ENCODE results near the gene SPPL2A.

SPPL2A gene

GRCh38 chr15:50786871-50787270 lies 21.4 kb upstream of the SPPL2A start:
- Histone ChIP-seq H3K27ac (ENCODE audit: low read length) (no peak overlapping the region), H2AFZ (ENCODE audit: low read depth, low read length) (no peak overlapping the region), H3K4me3 (ENCODE audit: low read depth in 1 of 2, low read length in 2 of 2) (no peak overlapping the region), H3K36me3 (ENCODE audit: insufficient read depth, low read length) (no peaks in the 10 kb centered on the region), H4K20me1 (ENCODE audit: insufficient read depth, low read length) (no peaks in the 10 kb centered on the region), H3K4me2 (ENCODE audit: insufficient read depth, low read length) (no peak overlapping the region), H3K9me3 (ENCODE audit: insufficient read depth, low read length, severe bottlenecking) (no peaks in the 10 kb centered on the region), H3K9ac (ENCODE audit: low read depth, low read length) (no peak overlapping the region), H3K4me1 (ENCODE audit: insufficient read depth, low read length) (no peaks in the 10 kb centered on the region), H3K27me3 (ENCODE audit: insufficient read depth, low read length, poor library complexity) (no peaks in the 10 kb centered on the region), H3K79me2 (ENCODE audit: insufficient read depth, low read length) (no peaks in the 10 kb centered on the region)
- DNase-seq (no peak), ATAC-seq (ENCODE audit: insufficient read depth, low read depth) (no peak)
- no peak for TF ChIP-seq EZH2 (IDR thresholded peaks at IDR 0.05; ENCODE audit: borderline replicate concordance, low read depth, low read length, severe bottlenecking)
- no peak for TF ChIP-seq CTCF (IDR thresholded peaks at IDR 0.05; ENCODE audit: borderline replicate concordance, extremely low read depth, low read length, poor library complexity, severe bottlenecking)

GRCh38 chr15:50786438-50786837 lies 20.9 kb upstream of the SPPL2A start:
- no peaks in the 10 kb centered on the region for H3K79me2 ChIP-seq (ENCODE audit: insufficient read depth, low read length)
- H4K20me1 ChIP-seq (ENCODE audit: insufficient read depth, low read length) = no peaks in the 10 kb centered on the region
- H3K27ac ChIP-seq (ENCODE audit: low read length) = no peak overlapping the region
- no peaks in the 10 kb centered on the region for H3K9me3 ChIP-seq (ENCODE audit: insufficient read depth, low read length, severe bottlenecking)
- no peak overlapping the region for H3K4me2 ChIP-seq (ENCODE audit: insufficient read depth, low read length)
- H2AFZ ChIP-seq (ENCODE audit: low read depth, low read length) = no peak overlapping the region
- no peaks in the 10 kb centered on the region for H3K27me3 ChIP-seq (ENCODE audit: insufficient read depth, low read length, poor library complexity)
- ATAC-seq (ENCODE audit: insufficient read depth, low read depth) (no peak), DNase-seq (no peak)
- no peaks in the 10 kb centered on the region for H3K4me1 ChIP-seq (ENCODE audit: insufficient read depth, low read length)
- no peaks in the 10 kb centered on the region for H3K36me3 ChIP-seq (ENCODE audit: insufficient read depth, low read length)
- H3K9ac ChIP-seq (ENCODE audit: low read depth, low read length) = no peak overlapping the region
- TF ChIP-seq CTCF (IDR thresholded peaks at IDR 0.05; ENCODE audit: borderline replicate concordance, extremely low read depth, low read length, poor library complexity, severe bottlenecking) (no peak), EZH2 (IDR thresholded peaks at IDR 0.05; ENCODE audit: borderline replicate concordance, low read depth, low read length, severe bottlenecking) (no peak)
- no peak overlapping the region for H3K4me3 ChIP-seq (ENCODE audit: low read depth in 1 of 2, low read length in 2 of 2)

GRCh38 chr15:50783895-50784294 lies 18.4 kb upstream of the SPPL2A start:
- Histone ChIP-seq H3K9me3 (ENCODE audit: insufficient read depth, low read length, severe bottlenecking) (no peaks in the 10 kb centered on the region), H3K4me3 (ENCODE audit: low read depth in 1 of 2, low read length in 2 of 2) (no peak overlapping the region), H3K27me3 (ENCODE audit: insufficient read depth, low read length, poor library complexity) (no peaks in the 10 kb centered on the region), H3K4me1 (ENCODE audit: insufficient read depth, low read length) (no peaks in the 10 kb centered on the region), H3K79me2 (ENCODE audit: insufficient read depth, low read length) (no peaks in the 10 kb centered on the region), H3K9ac (ENCODE audit: low read depth, low read length) (no peak overlapping the region), H4K20me1 (ENCODE audit: insufficient read depth, low read length) (no peaks in the 10 kb centered on the region), H3K4me2 (ENCODE audit: insufficient read depth, low read length) (no peak overlapping the region), H3K27ac (ENCODE audit: low read length) (no peak overlapping the region), H2AFZ (ENCODE audit: low read depth, low read length) (no peak overlapping the region), H3K36me3 (ENCODE audit: insufficient read depth, low read length) (no peaks in the 10 kb centered on the region)
- TF ChIP-seq EZH2 (IDR thresholded peaks at IDR 0.05; ENCODE audit: borderline replicate concordance, low read depth, low read length, severe bottlenecking) (no peak), CTCF (IDR thresholded peaks at IDR 0.05; ENCODE audit: borderline replicate concordance, extremely low read depth, low read length, poor library complexity, severe bottlenecking) (no peak)
- no peak for DNase-seq
- no peak for ATAC-seq (ENCODE audit: insufficient read depth, low read depth)

GRCh38 chr15:50783411-50783810 lies 17.9 kb upstream of the SPPL2A start:
- H3K9me3 ChIP-seq (ENCODE audit: insufficient read depth, low read length, severe bottlenecking) = no peaks in the 10 kb centered on the region
- H3K27me3 ChIP-seq (ENCODE audit: insufficient read depth, low read length, poor library complexity) = no peaks in the 10 kb centered on the region
- no peaks in the 10 kb centered on the region for H3K4me1 ChIP-seq (ENCODE audit: insufficient read depth, low read length)
- no peaks in the 10 kb centered on the region for H4K20me1 ChIP-seq (ENCODE audit: insufficient read depth, low read length)
- H2AFZ ChIP-seq (ENCODE audit: low read depth, low read length) = no peak overlapping the region
- no peak overlapping the region for H3K9ac ChIP-seq (ENCODE audit: low read depth, low read length)
- DNase-seq = no peak
- H3K27ac ChIP-seq (ENCODE audit: low read length) = no peak overlapping the region
- no peaks in the 10 kb centered on the region for H3K79me2 ChIP-seq (ENCODE audit: insufficient read depth, low read length)
- no peak for ATAC-seq (ENCODE audit: insufficient read depth, low read depth)
- no peaks in the 10 kb centered on the region for H3K36me3 ChIP-seq (ENCODE audit: insufficient read depth, low read length)
- H3K4me2 ChIP-seq (ENCODE audit: insufficient read depth, low read length) = no peak overlapping the region
- no peak overlapping the region for H3K4me3 ChIP-seq (ENCODE audit: low read depth in 1 of 2, low read length in 2 of 2)
- TF ChIP-seq CTCF (IDR thresholded peaks at IDR 0.05; ENCODE audit: borderline replicate concordance, extremely low read depth, low read length, poor library complexity, severe bottlenecking) = no peak
- TF ChIP-seq EZH2 (IDR thresholded peaks at IDR 0.05; ENCODE audit: borderline replicate concordance, low read depth, low read length, severe bottlenecking) = no peak

All from DND-41 (cell line).